Measurements from ENCODE around the gene BRMS1.
A peak's percentile ranks its signal among the peaks of the same experiment; 100 is the strongest.
"Not testable (repeated sequence)": the region's sequence is repeated elsewhere in the genome, so short reads cannot be mapped to it uniquely, and the experiment has no call there.

Gene BRMS1

DNA sequence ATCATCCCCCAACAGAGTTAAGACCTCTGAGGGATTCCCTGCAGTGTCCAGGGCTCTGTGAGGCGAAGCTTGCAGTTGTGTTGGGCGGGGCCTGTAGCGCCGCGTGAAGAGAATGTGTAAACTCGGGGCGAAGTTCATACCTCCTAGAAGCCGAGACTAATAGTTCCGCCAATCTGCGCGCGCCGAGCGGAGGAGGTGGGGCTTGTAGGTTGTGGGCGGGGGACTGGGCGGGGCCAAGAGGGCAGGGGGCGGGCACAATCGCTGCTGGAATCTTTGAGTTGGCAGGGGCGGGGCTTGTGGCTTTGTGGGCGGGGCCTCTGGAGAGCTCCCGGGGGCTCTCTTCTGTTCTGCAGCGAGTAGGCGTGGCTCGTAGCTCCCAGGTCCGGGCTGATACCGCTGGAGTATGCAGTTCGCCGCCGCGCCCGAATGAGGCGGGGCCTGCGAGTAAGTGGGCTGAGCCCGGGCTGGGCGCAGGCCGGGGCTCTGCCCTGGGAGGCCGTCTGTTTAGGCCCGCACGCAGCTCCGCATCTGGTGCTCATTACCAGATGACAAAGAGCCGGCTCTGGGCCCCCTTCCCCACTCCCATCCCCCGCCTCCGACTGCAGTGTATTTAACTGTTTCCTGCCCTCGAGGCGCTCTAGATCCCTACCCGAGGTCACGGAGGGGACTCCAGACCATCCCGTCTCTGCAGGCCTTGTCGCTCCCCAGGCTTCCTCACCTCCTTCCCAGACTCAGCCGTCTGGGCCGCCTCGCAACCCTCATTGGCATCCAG lies 32.2 kb downstream of the BRMS1 start:
- peak; percentile 98 for DNase-seq (ENCODE audit: low spot score)
- Histone ChIP-seq H3K4me3 (peak overlapping the region; percentile 83), H3K27ac (peak overlapping the region; percentile 68 to 87)
- TF ChIP-seq, protein P1, sequence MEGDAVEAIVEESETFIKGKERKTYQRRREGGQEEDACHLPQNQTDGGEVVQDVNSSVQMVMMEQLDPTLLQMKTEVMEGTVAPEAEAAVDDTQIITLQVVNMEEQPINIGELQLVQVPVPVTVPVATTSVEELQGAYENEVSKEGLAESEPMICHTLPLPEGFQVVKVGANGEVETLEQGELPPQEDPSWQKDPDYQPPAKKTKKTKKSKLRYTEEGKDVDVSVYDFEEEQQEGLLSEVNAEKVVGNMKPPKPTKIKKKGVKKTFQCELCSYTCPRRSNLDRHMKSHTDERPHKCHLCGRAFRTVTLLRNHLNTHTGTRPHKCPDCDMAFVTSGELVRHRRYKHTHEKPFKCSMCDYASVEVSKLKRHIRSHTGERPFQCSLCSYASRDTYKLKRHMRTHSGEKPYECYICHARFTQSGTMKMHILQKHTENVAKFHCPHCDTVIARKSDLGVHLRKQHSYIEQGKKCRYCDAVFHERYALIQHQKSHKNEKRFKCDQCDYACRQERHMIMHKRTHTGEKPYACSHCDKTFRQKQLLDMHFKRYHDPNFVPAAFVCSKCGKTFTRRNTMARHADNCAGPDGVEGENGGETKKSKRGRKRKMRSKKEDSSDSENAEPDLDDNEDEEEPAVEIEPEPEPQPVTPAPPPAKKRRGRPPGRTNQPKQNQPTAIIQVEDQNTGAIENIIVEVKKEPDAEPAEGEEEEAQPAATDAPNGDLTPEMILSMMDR (IDR thresholded peaks at IDR 0.05): no peak

DNA sequence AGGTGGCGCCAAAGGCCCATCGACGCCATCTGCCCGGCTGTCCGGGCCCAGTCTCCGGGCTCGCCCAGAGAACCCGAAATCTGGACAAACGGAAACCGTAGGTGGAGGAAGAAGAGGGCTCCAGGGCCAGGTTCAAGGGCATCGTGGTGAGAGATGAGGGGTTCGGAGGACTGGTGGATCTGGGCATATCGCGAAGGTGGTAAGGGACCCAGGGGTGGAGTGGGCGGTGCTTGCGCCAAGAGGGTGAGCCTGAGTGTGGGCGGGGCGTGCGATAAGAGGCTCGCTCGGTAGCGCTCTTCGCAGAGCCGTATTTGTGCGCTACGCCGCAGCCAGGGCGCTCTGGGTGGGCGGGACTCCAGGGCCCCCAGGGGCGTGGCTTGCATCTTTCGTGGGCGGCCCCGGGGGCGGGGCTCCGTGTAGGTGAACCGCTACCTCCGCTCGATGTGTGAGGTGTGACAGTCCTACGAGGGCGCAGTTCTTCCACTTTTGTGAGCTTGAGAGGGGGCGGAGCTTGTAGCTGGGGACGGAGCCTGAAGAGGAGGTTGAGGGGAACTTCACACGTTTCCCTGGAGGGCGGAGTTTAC lies 32.8 kb downstream of the BRMS1 start:
- peak; percentile 94 for DNase-seq (ENCODE audit: low spot score)
- peak overlapping the region; percentile 83 for H3K4me3 ChIP-seq
- peak overlapping the region; percentile 68 to 87 for H3K27ac ChIP-seq
- TF ChIP-seq, protein P1 (IDR thresholded peaks at IDR 0.05): no peak

DNA sequence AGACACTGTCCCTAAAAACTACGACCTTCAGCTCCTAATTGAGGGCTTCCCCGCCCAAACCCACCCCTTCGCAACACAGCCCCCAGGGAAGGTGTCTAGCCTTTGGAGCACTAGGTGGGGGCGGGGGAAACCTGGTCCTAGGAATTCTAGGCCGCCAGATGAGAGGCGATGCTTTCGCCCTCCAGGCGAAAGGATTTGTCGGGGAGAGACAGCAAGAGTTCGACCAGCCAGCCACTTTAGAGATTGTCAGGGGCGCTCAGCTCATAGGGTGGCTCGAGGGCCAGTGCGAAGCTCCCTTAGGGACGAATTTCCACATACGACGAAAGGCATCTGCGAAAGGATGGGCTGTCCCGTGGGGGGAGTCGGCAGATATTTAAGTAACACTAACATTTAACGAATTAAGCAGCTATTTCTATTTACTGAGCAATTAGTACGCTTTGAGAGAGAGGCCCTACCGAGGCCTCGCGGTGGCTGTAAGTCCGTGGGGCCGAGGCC lies 33.4 kb downstream of the BRMS1 start:
- DNase-seq (ENCODE audit: low spot score): no peak
- TF ChIP-seq, protein P1 (IDR thresholded peaks at IDR 0.05): peak; percentile 87
- peak overlapping the region; percentile 83 for H3K4me3 ChIP-seq
- H3K27ac ChIP-seq: peak overlapping the region; percentile 68 to 87

DNA sequence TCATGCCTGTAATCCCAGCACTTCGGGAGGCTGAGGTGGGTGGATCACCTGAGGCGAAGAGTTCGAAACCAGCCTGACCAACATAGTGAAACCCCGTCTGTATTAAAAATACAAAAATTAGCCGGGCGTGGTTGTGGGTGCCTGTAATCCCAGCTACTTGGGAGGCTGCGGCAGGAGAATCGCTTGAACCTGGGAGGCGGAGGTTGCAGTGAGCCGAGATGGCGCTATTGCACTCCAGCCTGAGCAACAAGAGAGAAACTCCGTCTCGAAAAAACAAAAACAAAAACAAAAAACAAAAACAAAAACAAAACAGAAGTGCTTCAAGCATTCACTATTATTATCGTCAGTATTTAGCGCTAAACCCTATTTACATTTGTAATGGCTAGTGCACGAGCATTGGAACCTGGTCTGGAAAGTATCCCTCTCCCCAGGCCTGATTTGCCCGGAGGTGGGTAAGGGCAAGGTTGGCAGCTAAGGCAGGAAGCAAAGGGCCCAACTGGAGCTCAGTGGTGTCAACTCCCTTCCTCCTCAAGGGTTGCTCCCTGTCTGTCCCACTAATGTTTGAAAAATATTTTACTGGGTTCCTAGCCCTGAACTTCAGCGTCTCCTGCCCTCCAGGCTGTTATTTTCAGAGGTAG lies 34.0 kb downstream of the BRMS1 start:
- H3K27ac ChIP-seq; H3K4me3 ChIP-seq; DNase-seq (ENCODE audit: low spot score): not testable (repeated sequence)

DNA sequence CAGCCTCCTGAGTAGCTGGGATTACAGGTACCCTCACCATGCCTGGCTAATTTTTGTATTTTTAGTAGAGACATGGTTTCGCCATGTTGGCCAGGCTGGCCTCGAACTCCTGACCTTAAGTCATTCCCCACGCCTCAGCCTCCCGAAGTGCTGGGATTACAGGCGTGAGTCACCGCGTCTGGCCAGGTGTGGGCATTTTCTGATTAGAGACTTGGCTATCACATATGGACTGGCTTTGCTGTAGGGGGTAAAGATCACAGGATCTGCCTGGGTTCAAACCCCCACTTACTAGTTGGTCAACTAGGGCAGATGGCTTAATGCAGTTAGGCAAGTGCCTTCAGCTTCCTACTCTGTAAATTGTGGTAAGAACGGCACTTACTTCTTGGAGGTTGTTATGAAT lies 34.6 kb downstream of the BRMS1 start:
- H3K27ac ChIP-seq: no peak overlapping the region
- DNase-seq (ENCODE audit: low spot score): no peak
- TF ChIP-seq, protein P1 (IDR thresholded peaks at IDR 0.05): no peak
- H3K4me3 ChIP-seq: no peak overlapping the region

DNA sequence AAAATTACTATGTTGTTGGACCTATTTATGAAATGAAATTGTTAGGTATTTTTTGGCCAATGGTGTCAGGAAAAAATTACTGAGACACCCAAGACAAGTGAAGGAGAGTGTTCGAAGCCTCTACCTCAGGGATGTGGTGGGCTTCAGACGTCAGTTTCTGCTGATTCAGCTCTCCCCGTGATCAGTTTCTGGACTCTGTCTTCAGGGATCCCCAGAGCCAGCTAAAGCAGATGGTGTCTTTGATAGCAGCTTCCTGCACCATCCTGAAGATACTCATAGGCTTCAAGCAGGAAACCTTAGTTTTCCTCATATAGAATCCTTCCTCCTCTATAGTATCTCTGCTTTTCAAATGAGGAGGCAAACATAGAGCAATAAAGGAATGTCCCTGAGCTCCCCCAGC lies 35.4 kb downstream of the BRMS1 start:
- H3K4me3 ChIP-seq: no peak overlapping the region
- no peak overlapping the region for H3K27ac ChIP-seq
- TF ChIP-seq, protein P1 (IDR thresholded peaks at IDR 0.05): no peak
- DNase-seq (ENCODE audit: low spot score): no peak

DNA sequence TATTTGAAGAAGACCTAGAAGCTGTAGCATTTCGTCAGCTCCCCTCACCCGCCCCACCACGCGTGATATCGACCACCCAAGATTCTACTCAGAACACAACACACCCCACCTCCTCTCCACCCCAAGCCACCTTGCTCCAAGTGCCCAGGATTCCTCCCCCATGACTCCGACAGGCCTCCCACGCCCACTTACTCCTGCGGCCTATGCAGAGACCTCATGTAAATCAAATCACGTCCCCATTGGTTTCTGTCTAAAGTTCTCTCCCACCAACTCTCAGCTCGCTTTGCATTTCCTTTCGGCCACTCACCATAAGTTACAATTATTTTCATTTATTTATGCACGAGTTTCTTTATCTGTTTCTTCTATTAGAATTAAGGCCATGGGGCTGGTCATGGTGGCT lies 42.2 kb downstream of the BRMS1 start:
- no peak for DNase-seq (ENCODE audit: low spot score)
- Histone ChIP-seq H3K27ac (no peak overlapping the region), H3K4me3 (no peak overlapping the region)
- TF ChIP-seq, protein P1 (IDR thresholded peaks at IDR 0.05): no peak
